Endothelial cell of umbilical vein (primary cell): ENCODE data around the gene TBC1D24. TPM values are rescaled to one million over a fixed set of nuclear protein-coding genes. Genes with fewer than 3 reads are reported as not detected.
A peak's percentile ranks its signal among the peaks of the same experiment; 100 is the strongest.

Experiments used
- BruUV-seq: library from RNA; stranded (reverse); fragments of 400-500 nt; replicated peaks from 2 replicates; lab custom pipeline; 2021; lab: Mats Ljungman, UMichigan
- CTCF ChIA-PET: fragments of 300-600, 350-600 bp; sonication (Branson Sonifier 250); formaldehyde crosslinking; loops from one replicate; lab custom pipeline; 2021; ENCODE audit warnings: antibody characterized with exemption, inconsistent platforms; lab: Charles Lee
- POLR2A ChIA-PET: fragments of 300-600, 350-600 bp; sonication (Branson Sonifier 250); formaldehyde crosslinking; loops from one replicate; lab custom pipeline; 2021; ENCODE audit warnings: antibody characterized with exemption, inconsistent platforms; lab: Charles Lee
- DNase-seq: peaks from one replicate; pipeline ENCODE4 v3.0.0-alpha.2; 2011; ENCODE audit warnings: low read depth, low spot score
- FAIRE-seq: peaks from 2 replicates; lab custom pipeline; 2011; peaks lifted over from hg19 to GRCh38; lab: Jason Lieb, UNC
- H2AFZ ChIP-seq: 2 replicates; pipeline ENCODE4 v1.6.0; 2012; ENCODE audit warnings: low read depth, low read length, control low read depth, inconsistent platforms
- H3K27ac ChIP-seq: 2 replicates; pipeline ENCODE4 v1.5.1; 2011; ENCODE audit warnings: low read depth, mild to moderate bottlenecking, control low read depth, low read length, moderate library complexity; ENCODE audit not compliant: insufficient read depth
- H3K27me3 ChIP-seq, 2 experiments: 2 replicates each; pipeline versions ENCODE4 v1.6.0 to v1.6.1; 2011; ENCODE audit warnings: low read length in 2 of 2, mixed read lengths in 1 of 2; ENCODE audit not compliant: control insufficient read depth in 2 of 2, insufficient read depth in 2 of 2
- H3K36me3 ChIP-seq, 2 experiments: 2 replicates in 1 of 2; 3 replicates in 1 of 2; pipeline ENCODE4 v1.5.1; 2011; ENCODE audit warnings: low read length in 2 of 2, mild to moderate bottlenecking in 1 of 2, moderate library complexity in 1 of 2; ENCODE audit not compliant: control insufficient read depth in 2 of 2, insufficient read depth in 2 of 2; ENCODE audit errors: extremely low read depth in 1 of 2
- H3K4me1 ChIP-seq: 3 replicates; pipeline ENCODE4 v1.5.1; 2011; ENCODE audit warnings: mild to moderate bottlenecking, low read length; ENCODE audit not compliant: control insufficient read depth, insufficient read depth; ENCODE audit errors: extremely low read depth
- H3K4me2 ChIP-seq: 2 replicates; pipeline ENCODE4 v1.6.1; 2011; ENCODE audit warnings: low read length, control low read depth, mixed read lengths; ENCODE audit not compliant: insufficient read depth
- H3K4me3 ChIP-seq, 3 experiments: fragments of 200-600 bp in 1 of 3; sonication (generic), shearing (Covaris generic) in 1 of 3; replicated peaks in 1 of 3; 2 replicates each; pipeline ENCODE4 v1.5.1; 2011 to 2016; ENCODE audit warnings: control low read depth in 3 of 3, low read length in 3 of 3, mild to moderate bottlenecking in 2 of 3, inconsistent platforms in 1 of 3, low read depth in 1 of 3, moderate library complexity in 1 of 3; ENCODE audit not compliant: insufficient read depth in 1 of 3
- H3K79me2 ChIP-seq: 2 replicates; pipeline ENCODE4 v1.6.0; 2012; ENCODE audit warnings: low read length, inconsistent platforms; ENCODE audit not compliant: control insufficient read depth, insufficient read depth
- H3K9ac ChIP-seq: replicated peaks from 2 replicates; pipeline ENCODE3; 2011; ENCODE audit warnings: low read length, control low read depth; ENCODE audit not compliant: insufficient read depth; ENCODE audit errors: extremely low read depth
- H3K9me1 ChIP-seq: replicated peaks from 3 replicates; pipeline ENCODE4 v1.6.0; 2011; ENCODE audit warnings: mild to moderate bottlenecking, low read length; ENCODE audit not compliant: control insufficient read depth, insufficient read depth; ENCODE audit errors: extremely low read depth
- H3K9me3 ChIP-seq: replicated peaks from 2 replicates; pipeline ENCODE4 v1.5.1; 2012; ENCODE audit warnings: low read length, inconsistent platforms; ENCODE audit not compliant: control insufficient read depth, insufficient read depth
- H4K20me1 ChIP-seq: replicated peaks from 2 replicates; pipeline ENCODE3; 2011; ENCODE audit warnings: mild to moderate bottlenecking, low read length; ENCODE audit not compliant: control insufficient read depth, insufficient read depth; ENCODE audit errors: extremely low read depth
- CTCF ChIP-seq, 2 donors: IDR thresholded peaks; 1 replicate in 1 of 2; 2 replicates in 1 of 2; pipeline ENCODE4 v1.5.1; 2011; ENCODE audit warnings: low read length in 2 of 2, mild to moderate bottlenecking in 2 of 2, moderate library complexity in 2 of 2, control low read depth in 1 of 2, inconsistent platforms in 1 of 2, low read depth in 1 of 2; ENCODE audit not compliant: insufficient read depth in 1 of 2; ENCODE audit errors: extremely low read depth in 1 of 2
- EZH2 ChIP-seq: IDR thresholded peaks from 2 replicates; pipeline ENCODE4 v1.6.1; 2012; ENCODE audit warnings: borderline replicate concordance, low read depth, mild to moderate bottlenecking, moderate library complexity, low read length, inconsistent platforms; ENCODE audit not compliant: severe bottlenecking
- FOS ChIP-seq: IDR thresholded peaks from 2 replicates; pipeline ENCODE4 v1.6.1; 2011; ENCODE audit warnings: mild to moderate bottlenecking, low read length, moderate library complexity, borderline replicate concordance; ENCODE audit not compliant: insufficient read depth
- GATA2 ChIP-seq: IDR thresholded peaks from 2 replicates; pipeline ENCODE4 v1.7.0; 2011; ENCODE audit warnings: low read depth, mild to moderate bottlenecking, moderate library complexity, mixed read lengths, low read length; ENCODE audit not compliant: insufficient read length, insufficient read depth
- JUN ChIP-seq: IDR thresholded peaks from 2 replicates; pipeline ENCODE4 v1.6.1; 2011; ENCODE audit warnings: borderline replicate concordance, low read depth; ENCODE audit not compliant: insufficient read length, insufficient read depth
- MYC ChIP-seq: IDR thresholded peaks from one replicate; pipeline ENCODE4 v1.6.1; 2011; ENCODE audit warnings: mild to moderate bottlenecking, low read depth, low read length
- POLR2A ChIP-seq: IDR thresholded peaks from 2 replicates; pipeline ENCODE4 v1.6.1; 2012; ENCODE audit warnings: low read depth, mild to moderate bottlenecking, control low read depth, low read length
- POLR2AphosphoS5 ChIP-seq: IDR thresholded peaks from 2 replicates; pipeline ENCODE4 v1.6.1; 2012; ENCODE audit warnings: low read depth, mild to moderate bottlenecking, control low read depth, low read length, moderate library complexity; ENCODE audit not compliant: insufficient read depth
- dilution Hi-C: fragments of 300-500 bp; cut with MboI; formaldehyde crosslinking; loops from one replicate; pipeline ENCODE4 v1.15.0; 2019; ENCODE audit warnings: low sequenced_read_pairs; ENCODE audit not compliant: extremely low pct_ligation_motif_present
- intact Hi-C: fragments of 100-400 bp; cut with micrococcal nuclease; formaldehyde crosslinking; loops from one replicate; pipeline ENCODE4 v1.10.0; 2022
- polyA plus RNA-seq, 4 experiments: library from polyadenylated mRNA; depleted of rRNA in 3 of 4; stranded (reverse) in 3 of 4; unstranded in 1 of 4; fragments of >200 nt; gene quantifications; 2 replicates each; pipeline versions ENCODE4 v1.2.1 to v1.2.3, GENCODE V29; 2011 to 2012; ENCODE audit warnings: missing spikeins in 1 of 4
- total RNA-seq: library from RNA; stranded (reverse); gene quantifications from 2 replicates; pipeline ENCODE4 v1.2.3, GENCODE V29; 2021
- TF ChIP-seq, protein P1 (sequence below): IDR thresholded peaks from 2 replicates; pipeline ENCODE4 v1.6.1; 2011; ENCODE audit not compliant: insufficient read depth, insufficient read length

Gene TBC1D24
- total and polyA plus RNA-seq, 2 donors (not counting 3 experiments of a cell fraction or from before 2014, with no cell fraction given): 8.1 to 22.8 TPM

DNA sequence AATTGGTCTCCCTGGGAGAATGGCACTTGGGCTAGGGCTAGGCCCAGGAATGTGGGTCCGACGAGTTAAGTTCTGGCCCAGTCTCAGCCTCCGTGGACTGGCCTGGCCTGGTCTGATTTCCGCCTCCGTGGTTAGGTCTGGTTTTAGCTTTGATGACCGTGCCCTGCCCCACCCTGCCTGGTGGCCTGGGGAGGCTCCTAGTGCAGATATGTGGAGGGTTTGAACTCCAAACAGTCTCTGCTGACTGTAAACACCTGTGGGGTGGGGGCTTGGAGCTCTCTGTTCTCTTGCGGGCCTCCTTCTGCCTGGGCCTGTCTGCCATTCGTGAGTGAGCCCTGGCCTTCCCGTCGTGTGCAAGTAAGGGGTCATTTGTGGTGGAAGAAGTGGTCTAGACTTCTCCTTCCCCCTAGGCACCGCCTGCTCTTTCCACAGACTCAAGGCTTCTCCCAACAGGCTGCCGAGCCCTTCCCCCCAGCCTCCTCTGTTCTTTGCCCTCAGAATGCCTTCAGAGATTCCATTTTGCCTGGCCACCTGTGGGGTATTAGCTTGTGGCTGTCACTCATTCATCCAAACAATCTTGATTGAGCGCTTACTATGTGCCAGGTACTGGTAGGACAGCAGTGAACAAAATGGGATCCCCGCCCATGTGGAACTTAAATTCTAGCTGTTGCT, 40.4 kb downstream of the TBC1D24 start:
- no peak overlapping the region for H2AFZ ChIP-seq
- H3K36me3 ChIP-seq: peaks cover 0 to 2% of the 10 kb centered on the region in 2 experiments
- FAIRE-seq (peak; percentile 8), DNase-seq (no peak)
- peak overlapping the region; percentile 88 for H3K9ac ChIP-seq
- CTCF ChIA-PET: interaction anchor here (1.1 kb wide), 1 partner anchor 14 kb away, joined by 4 read pairs; no protein-coding TSS in a partner anchor
- BruUV-seq: TSS peak; percentile 15
- H3K27ac ChIP-seq: peak overlapping the region; percentile 15
- H3K9me1 ChIP-seq: no peaks in the 10 kb centered on the region
- no peak for TF ChIP-seq POLR2AphosphoS5
- TF ChIP-seq, protein P1, sequence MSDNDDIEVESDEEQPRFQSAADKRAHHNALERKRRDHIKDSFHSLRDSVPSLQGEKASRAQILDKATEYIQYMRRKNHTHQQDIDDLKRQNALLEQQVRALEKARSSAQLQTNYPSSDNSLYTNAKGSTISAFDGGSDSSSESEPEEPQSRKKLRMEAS: no peak
- H3K9me3 ChIP-seq: no peaks in the 10 kb centered on the region
- H3K27me3 ChIP-seq: no peaks in the 10 kb centered on the region
- POLR2A ChIA-PET: interaction anchor here (1.3 kb wide), 1 partner anchor 9 kb away, joined by 3 read pairs; no protein-coding TSS in a partner anchor
- peak overlapping the region; percentile 89 for H3K4me2 ChIP-seq
- peaks cover 58% of the 10 kb centered on the region for H3K79me2 ChIP-seq
- H3K4me3 ChIP-seq: peak overlapping the region; percentile 52 to 91 (median 73)
- peaks cover 2% of the 10 kb centered on the region for H4K20me1 ChIP-seq
- peaks cover 26% of the 10 kb centered on the region for H3K4me1 ChIP-seq
- intact Hi-C loops (no loop called here), dilution Hi-C loops (no loop called here)

DNA sequence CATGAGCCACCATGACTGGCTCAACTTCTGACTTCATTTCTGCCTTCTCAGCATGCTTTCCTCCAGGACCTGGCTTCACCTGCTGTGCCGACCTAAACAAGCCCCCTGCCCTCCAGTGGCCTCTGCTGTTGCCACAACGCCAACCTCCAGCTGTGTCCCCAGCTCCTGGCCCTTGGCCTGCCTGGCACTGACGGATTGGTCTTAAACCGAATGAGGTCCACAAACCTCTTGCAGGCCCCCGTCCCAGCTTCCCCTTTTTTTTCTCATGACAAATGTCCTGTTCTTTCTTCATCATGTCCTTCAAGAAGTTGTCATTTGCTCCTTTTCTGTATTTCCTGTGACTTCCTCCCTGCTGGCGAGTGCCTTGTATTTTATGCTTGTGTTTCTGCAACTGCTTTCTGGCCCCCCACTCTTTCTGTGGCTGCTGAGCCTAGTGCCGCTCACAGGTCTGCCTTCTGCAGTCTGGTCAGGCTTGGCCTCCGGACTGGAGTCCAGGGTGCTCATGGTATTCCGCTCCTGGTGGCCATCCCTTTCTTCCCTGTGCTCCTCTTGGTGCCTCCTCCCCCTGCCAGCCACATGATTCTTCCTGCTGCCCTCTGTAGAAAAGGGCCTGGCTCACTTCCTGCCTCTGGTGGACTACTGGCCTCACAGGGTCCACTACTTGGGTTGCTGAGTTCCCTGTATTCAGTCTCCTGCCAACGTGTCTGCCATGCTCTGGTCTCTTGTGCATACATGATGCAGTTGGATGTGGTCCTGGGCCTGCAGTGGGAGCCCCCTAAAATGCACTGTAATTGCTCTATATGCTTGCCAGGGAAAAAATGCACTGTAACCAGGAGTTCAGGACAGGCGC, 41.7 kb downstream of the TBC1D24 start:
- DNase-seq: peak; percentile 23
- dilution Hi-C loops: no loop called here
- ChIA-PET POLR2A (interaction anchor here (0.8 kb wide), 1 partner anchor 166 kb away, joined by 3 read pairs; the partner anchor contains the start of gene KCTD5), CTCF (interaction anchor here (1.1 kb wide), 1 partner anchor 15 kb away, joined by 4 read pairs; no protein-coding TSS in a partner anchor)
- no peaks in the 10 kb centered on the region for H3K9me1 ChIP-seq
- H3K4me2 ChIP-seq: no peak overlapping the region
- intact Hi-C loops: no loop called here
- no TSS peak for BruUV-seq
- no peaks in the 10 kb centered on the region for H3K9me3 ChIP-seq
- H2AFZ ChIP-seq: no peak overlapping the region
- H3K27ac ChIP-seq: no peak overlapping the region
- no peak for TF ChIP-seq CTCF (IDR thresholded peaks at IDR 0.05; ENCODE audit: extremely low read depth in 1 of 2, insufficient read depth in 1 of 2, low read depth in 1 of 2, low read length in 2 of 2)
- TF ChIP-seq MYC: no peak
- TF ChIP-seq, protein P1: no peak
- TF ChIP-seq FOS: no peak
- no peak for TF ChIP-seq POLR2A
- TF ChIP-seq EZH2: no peak
- no peak for TF ChIP-seq GATA2
- TF ChIP-seq POLR2AphosphoS5: no peak
- no peak for TF ChIP-seq JUN
- no peak overlapping the region for H3K9ac ChIP-seq
- peaks cover 34% of the 10 kb centered on the region for H3K4me1 ChIP-seq
- FAIRE-seq: peak; percentile 83
- H3K4me3 ChIP-seq: no peak overlapping the region
- H4K20me1 ChIP-seq: peaks cover 2% of the 10 kb centered on the region
- H3K36me3 ChIP-seq: peaks cover 0 to 2% of the 10 kb centered on the region in 2 experiments
- H3K27me3 ChIP-seq: no peaks in the 10 kb centered on the region
- H3K79me2 ChIP-seq: peaks cover 66% of the 10 kb centered on the region
